K562 (cell line): ENCODE results near the gene OCEL1. TPM values are rescaled to one million over a fixed set of nuclear protein-coding genes. Genes with fewer than 3 reads are reported as not detected.

ENCODE experiments used
- CUX1 ChIP-seq: fragments of 200-800 bp; sonication (Bioruptor generic); IDR thresholded peaks from 2 replicates; pipeline ENCODE4 v1.6.1; 2016; ENCODE audit warnings: missing genetic modification characterization, missing compliant biosample characterization
- FOSL1 ChIP-seq: fragments of 200-800 bp; sonication (Bioruptor generic); conservative IDR thresholded peaks from 2 replicates; pipeline ENCODE4 v1.6.1; 2016; ENCODE audit warnings: missing genetic modification characterization, missing compliant biosample characterization
- FOXK1 ChIP-seq: sonication (generic); formaldehyde crosslinking; IDR thresholded peaks from 2 replicates; pipeline ENCODE4 v1.8.0; 2022; ENCODE audit warnings: missing genetic modification reagents, mild to moderate bottlenecking, borderline replicate concordance
- HIVEP1 ChIP-seq: fragments of 250-450 bp; sonication (Bioruptor Pico); IDR thresholded peaks from 2 replicates; pipeline ENCODE4 v1.4.0; 2020; ENCODE audit warnings: mild to moderate bottlenecking
- HNRNPLL ChIP-seq: fragments of 200-400 bp; formaldehyde crosslinking; IDR thresholded peaks from 2 replicates; pipeline ENCODE4 v1.6.1; 2017; ENCODE audit warnings: low read length, low read depth, mild to moderate bottlenecking; ENCODE audit not compliant: poor library complexity, severe bottlenecking
- IRF2 ChIP-seq: sonication (generic); formaldehyde crosslinking; IDR thresholded peaks from 2 replicates; pipeline ENCODE4 v1.8.1; 2022; ENCODE audit warnings: mild to moderate bottlenecking, missing genetic modification reagents
- MTF1 ChIP-seq: fragments of 250-450 bp; sonication (Bioruptor Pico); IDR thresholded peaks from 2 replicates; pipeline ENCODE4 v1.9.0; 2021; ENCODE audit warnings: moderate library complexity, mild to moderate bottlenecking, inconsistent platforms, borderline replicate concordance
- NFATC3 ChIP-seq: fragments of 450-650 bp; IDR thresholded peaks from 2 replicates; pipeline ENCODE4 v1.6.1; 2017; ENCODE audit warnings: mild to moderate bottlenecking
- PHB2 ChIP-seq: fragments of 450-650 bp; IDR thresholded peaks from 2 replicates; pipeline ENCODE4 v1.6.1; 2017; ENCODE audit warnings: low read depth
- RBM34 ChIP-seq: fragments of 200-400 bp; formaldehyde crosslinking; IDR thresholded peaks from 2 replicates; pipeline ENCODE4 v1.6.1; 2018; ENCODE audit warnings: low read length, borderline replicate concordance; ENCODE audit not compliant: insufficient read depth
- SIX5 ChIP-seq, 2 experiments: IDR thresholded peaks; 2 replicates each; pipeline ENCODE4 v1.6.1; 2011; ENCODE audit warnings: low read length in 2 of 2, borderline replicate concordance in 1 of 2, low read depth in 1 of 2, mild to moderate bottlenecking in 1 of 2, moderate library complexity in 1 of 2; ENCODE audit not compliant: insufficient read depth in 1 of 2
- SP1 ChIP-seq: sonication (generic); formaldehyde crosslinking; IDR thresholded peaks from 2 replicates; pipeline ENCODE4 v1.8.1; 2022; ENCODE audit warnings: mild to moderate bottlenecking, missing genetic modification reagents
- SUPT5H ChIP-seq: fragments of 450-650 bp; IDR thresholded peaks from 2 replicates; pipeline ENCODE4 v1.6.1; 2016
- WHSC1 ChIP-seq: IDR thresholded peaks from one replicate; pipeline ENCODE4 v1.6.1; 2012; ENCODE audit warnings: low read length, control low read depth, inconsistent platforms
- ZNF140 ChIP-seq: fragments of 250-450 bp; sonication (Bioruptor Pico); IDR thresholded peaks from 2 replicates; pipeline ENCODE4 v1.8.0; 2021; ENCODE audit warnings: moderate library complexity, mild to moderate bottlenecking, inconsistent platforms
- ZNF175 ChIP-seq: fragments of 200-800 bp; sonication (Bioruptor generic); IDR thresholded peaks from 2 replicates; pipeline ENCODE4 v1.6.1; 2016; ENCODE audit warnings: low read depth, mild to moderate bottlenecking, missing genetic modification characterization, missing compliant biosample characterization
- ZNF41 ChIP-seq: fragments of 250-450 bp; sonication (Bioruptor Pico); conservative IDR thresholded peaks from 2 replicates; pipeline ENCODE4 v1.4.0; 2020; ENCODE audit warnings: mild to moderate bottlenecking
- polyA plus RNA-seq, 8 experiments: library from polyadenylated mRNA; depleted of rRNA in 4 of 8; stranded (reverse) in 5 of 8; unstranded in 3 of 8; fragments of >200 nt; fragmentation: Nextera tagmentation in 2 of 8; fragmentation: Illumina TruSeq in 1 of 8; extraction: Ambion mirVana in 2 of 8; extraction: Trizol in 1 of 8; gene quantifications; 2 replicates each; pipeline versions ENCODE4 v1.2.1 to v1.2.3, GENCODE V29; 2011 to 2014; ENCODE audit warnings: inconsistent platforms in 1 of 8, missing spikeins in 1 of 8
- total RNA-seq, 7 experiments: library from RNA; depleted of rRNA in 6 of 7; stranded (reverse); fragments of >200 nt in 6 of 7; fragmentation: Illumina TruSeq in 2 of 7; extraction: Trizol in 2 of 7; gene quantifications; 2 replicates each; pipeline versions ENCODE4 v1.2.1 to v1.2.3, GENCODE V29; 2011 to 2021; ENCODE audit warnings: low replicate concordance in 1 of 7
- TF ChIP-seq, protein P1 (sequence below): fragments of 450-650 bp; formaldehyde crosslinking; IDR thresholded peaks from 2 replicates; pipeline ENCODE4 v1.4.0; 2022; ENCODE audit warnings: missing genetic modification characterization
- TF ChIP-seq, protein P2 (sequence below): fragments of 200-800 bp; sonication (Bioruptor generic); IDR thresholded peaks from 2 replicates; pipeline ENCODE4 v1.6.1; 2017; ENCODE audit warnings: missing genetic modification characterization, missing compliant biosample characterization

Gene OCEL1
- total and polyA plus RNA-seq, 9 of the 15 experiments (the other 6 are each of a cell fraction or from before 2014, with no cell fraction given) = 8.0 to 38.0 (median 12.4) TPM

GRCh38 chr19:17266975-17267788 is 41.2 kb downstream of the OCEL1 start, which contains the start of gene BABAM1 (continued):
- no peak; the same call in 1 of the 2 replicates for TF ChIP-seq FOSL1
- no peak for TF ChIP-seq ZNF140
- no peak for TF ChIP-seq IRF2 (CRISPR knock-in tag)
- TF ChIP-seq SIX5 (IDR thresholded peaks at IDR 0.05; ENCODE audit: borderline replicate concordance in 1 of 2, insufficient read depth in 1 of 2, low read depth in 1 of 2, low read length in 2 of 2) = peak; percentile 85 to 91
- TF ChIP-seq ZNF41 (CRISPR knock-in tag) = no peak
- no peak for TF ChIP-seq MTF1 (CRISPR knock-in tag)
- TF ChIP-seq SUPT5H = peak; percentile 85
- peak; percentile 42; the same call in 1 of the 2 replicates for TF ChIP-seq HIVEP1 (CRISPR knock-in tag)
- TF ChIP-seq, protein P1, sequence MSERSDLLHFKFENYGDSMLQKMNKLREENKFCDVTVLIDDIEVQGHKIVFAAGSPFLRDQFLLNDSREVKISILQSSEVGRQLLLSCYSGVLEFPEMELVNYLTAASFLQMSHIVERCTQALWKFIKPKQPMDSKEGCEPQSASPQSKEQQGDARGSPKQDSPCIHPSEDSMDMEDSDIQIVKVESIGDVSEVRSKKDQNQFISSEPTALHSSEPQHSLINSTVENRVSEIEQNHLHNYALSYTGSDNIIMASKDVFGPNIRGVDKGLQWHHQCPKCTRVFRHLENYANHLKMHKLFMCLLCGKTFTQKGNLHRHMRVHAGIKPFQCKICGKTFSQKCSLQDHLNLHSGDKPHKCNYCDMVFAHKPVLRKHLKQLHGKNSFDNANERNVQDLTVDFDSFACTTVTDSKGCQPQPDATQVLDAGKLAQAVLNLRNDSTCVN (CRISPR knock-in tag) = peak; percentile 38; the same call in 1 of the 2 replicates
- TF ChIP-seq PHB2 = no peak
- no peak for TF ChIP-seq HNRNPLL
- TF ChIP-seq SP1 (CRISPR knock-in tag) = peak; percentile 69
- no peak for TF ChIP-seq WHSC1
- no peak for TF ChIP-seq FOXK1
- no peak for TF ChIP-seq NFATC3
- TF ChIP-seq RBM34 = no peak
- TF ChIP-seq, protein P2, sequence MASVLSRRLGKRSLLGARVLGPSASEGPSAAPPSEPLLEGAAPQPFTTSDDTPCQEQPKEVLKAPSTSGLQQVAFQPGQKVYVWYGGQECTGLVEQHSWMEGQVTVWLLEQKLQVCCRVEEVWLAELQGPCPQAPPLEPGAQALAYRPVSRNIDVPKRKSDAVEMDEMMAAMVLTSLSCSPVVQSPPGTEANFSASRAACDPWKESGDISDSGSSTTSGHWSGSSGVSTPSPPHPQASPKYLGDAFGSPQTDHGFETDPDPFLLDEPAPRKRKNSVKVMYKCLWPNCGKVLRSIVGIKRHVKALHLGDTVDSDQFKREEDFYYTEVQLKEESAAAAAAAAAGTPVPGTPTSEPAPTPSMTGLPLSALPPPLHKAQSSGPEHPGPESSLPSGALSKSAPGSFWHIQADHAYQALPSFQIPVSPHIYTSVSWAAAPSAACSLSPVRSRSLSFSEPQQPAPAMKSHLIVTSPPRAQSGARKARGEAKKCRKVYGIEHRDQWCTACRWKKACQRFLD (CRISPR knock-in tag) = peak; percentile 100
- peak; percentile 98 for TF ChIP-seq CUX1 (CRISPR knock-in tag)
- peak; percentile 99 for TF ChIP-seq ZNF175 (CRISPR knock-in tag)
